ENCODE measurements around the gene TSPAN1. TPM values are rescaled to one million over a fixed set of nuclear protein-coding genes. Genes with fewer than 3 reads are reported as not detected.
"Not testable (repeated sequence)": the region's sequence is repeated elsewhere in the genome, so short reads cannot be mapped to it uniquely, and the experiment has no call there.

The TSPAN1 gene
- total RNA-seq, 1 donor from 2014 or later: 68.9 TPM

DNA sequence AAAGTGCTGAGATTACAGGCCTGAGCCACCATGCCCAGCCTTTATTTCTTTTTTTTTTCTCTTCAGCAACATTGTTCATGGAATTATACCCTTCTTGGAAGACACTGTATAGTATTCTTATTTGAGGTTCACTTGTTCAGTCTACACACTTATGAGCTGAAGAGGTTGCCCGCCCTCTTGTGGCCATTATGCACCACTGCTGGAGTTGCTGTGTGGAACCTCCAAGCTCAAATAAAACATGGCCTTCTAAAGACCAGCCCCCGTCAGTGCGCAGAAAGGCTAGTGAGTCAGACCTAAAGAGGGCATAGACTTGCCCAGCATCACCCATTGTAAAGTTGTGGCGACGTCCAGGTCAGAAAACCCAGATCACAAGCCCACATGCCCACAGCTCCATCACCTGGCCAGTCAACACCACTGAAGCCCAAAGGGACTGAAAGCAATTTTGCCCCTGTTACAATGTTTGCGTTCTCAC lies 48.6 kb downstream of the TSPAN1 start:
- intact Hi-C loops (cut with DNase I): no loop called here
- Histone ChIP-seq H3K36me3 (no peaks in the 10 kb centered on the region), H3K27me3 (ENCODE audit: low read depth) (no peaks in the 10 kb centered on the region), H3K4me1 (no peaks in the 10 kb centered on the region), H3K4me3 (no peak overlapping the region), H3K27ac (no peak overlapping the region), H3K9me3 (no peaks in the 10 kb centered on the region)
- DNase-seq: peak; percentile 69
- TF ChIP-seq, protein P1, sequence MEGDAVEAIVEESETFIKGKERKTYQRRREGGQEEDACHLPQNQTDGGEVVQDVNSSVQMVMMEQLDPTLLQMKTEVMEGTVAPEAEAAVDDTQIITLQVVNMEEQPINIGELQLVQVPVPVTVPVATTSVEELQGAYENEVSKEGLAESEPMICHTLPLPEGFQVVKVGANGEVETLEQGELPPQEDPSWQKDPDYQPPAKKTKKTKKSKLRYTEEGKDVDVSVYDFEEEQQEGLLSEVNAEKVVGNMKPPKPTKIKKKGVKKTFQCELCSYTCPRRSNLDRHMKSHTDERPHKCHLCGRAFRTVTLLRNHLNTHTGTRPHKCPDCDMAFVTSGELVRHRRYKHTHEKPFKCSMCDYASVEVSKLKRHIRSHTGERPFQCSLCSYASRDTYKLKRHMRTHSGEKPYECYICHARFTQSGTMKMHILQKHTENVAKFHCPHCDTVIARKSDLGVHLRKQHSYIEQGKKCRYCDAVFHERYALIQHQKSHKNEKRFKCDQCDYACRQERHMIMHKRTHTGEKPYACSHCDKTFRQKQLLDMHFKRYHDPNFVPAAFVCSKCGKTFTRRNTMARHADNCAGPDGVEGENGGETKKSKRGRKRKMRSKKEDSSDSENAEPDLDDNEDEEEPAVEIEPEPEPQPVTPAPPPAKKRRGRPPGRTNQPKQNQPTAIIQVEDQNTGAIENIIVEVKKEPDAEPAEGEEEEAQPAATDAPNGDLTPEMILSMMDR (IDR thresholded peaks at IDR 0.05): peak; percentile 89
- ATAC-seq: peak; percentile 86 to 94

DNA sequence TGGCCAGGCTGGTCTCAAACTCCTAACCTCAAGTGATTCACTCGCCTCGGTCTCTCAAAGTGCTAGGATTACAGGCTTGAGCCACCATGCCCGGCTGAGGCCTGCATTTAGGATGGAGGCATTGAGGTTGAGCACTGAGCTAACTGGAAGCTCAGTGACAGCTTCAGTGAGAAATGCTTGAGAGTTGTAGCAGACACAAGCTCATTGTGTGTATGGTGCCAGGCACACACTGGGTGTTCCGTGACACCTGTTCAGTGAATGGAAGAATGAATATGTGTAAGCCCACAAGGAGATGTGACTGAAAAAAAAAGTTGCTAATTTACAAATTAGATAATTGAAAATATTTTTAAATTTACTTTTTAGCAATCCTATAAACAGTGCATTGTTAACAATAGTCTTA lies 50.1 kb downstream of the TSPAN1 start:
- H3K27me3 ChIP-seq (ENCODE audit: low read depth): no peaks in the 10 kb centered on the region
- intact Hi-C loops (cut with DNase I): no loop called here
- no peak for DNase-seq
- H3K4me1 ChIP-seq: no peaks in the 10 kb centered on the region
- H3K27ac ChIP-seq: no peak overlapping the region
- H3K36me3 ChIP-seq: no peaks in the 10 kb centered on the region
- no peaks in the 10 kb centered on the region for H3K9me3 ChIP-seq
- ATAC-seq: no peak
- H3K4me3 ChIP-seq: no peak overlapping the region
- TF ChIP-seq, protein P1 (IDR thresholded peaks at IDR 0.05): no peak

DNA sequence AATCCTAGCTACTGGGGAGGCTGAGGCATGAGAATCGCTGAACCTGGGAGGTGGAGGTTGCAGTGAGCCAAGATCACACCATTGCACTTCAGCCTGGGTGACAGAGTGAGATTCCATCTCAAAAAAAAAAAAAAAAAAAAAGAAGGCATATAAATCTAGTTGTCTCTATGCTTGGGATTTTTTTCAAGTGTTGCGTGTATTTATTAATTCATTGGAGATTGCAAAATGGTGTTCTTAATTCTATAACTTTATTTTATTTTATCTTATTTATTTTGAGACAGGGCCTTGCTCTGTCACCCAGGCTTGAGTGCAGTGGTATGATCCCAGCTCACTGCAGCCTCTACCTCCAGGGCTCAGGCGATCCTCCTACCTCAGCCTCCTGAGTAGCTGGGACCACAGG lies 56.3 kb downstream of the TSPAN1 start:
- H3K27ac ChIP-seq; H3K4me3 ChIP-seq; H3K27me3 ChIP-seq (ENCODE audit: low read depth); DNase-seq; H3K4me1 ChIP-seq; intact Hi-C loops (cut with DNase I); H3K9me3 ChIP-seq; H3K36me3 ChIP-seq; ATAC-seq: not testable (repeated sequence)

Other genes starting within 250 kb of the TSPAN1 start
- 39.2 TPM for gene PIK3R3, start 42.5 kb upstream of the TSPAN1 start, total RNA-seq
- not detected for gene P3R3URF, start 1.4 kb downstream of the TSPAN1 start, total RNA-seq
- 59.3 TPM for gene POMGNT1, start 23.3 kb downstream of the TSPAN1 start, total RNA-seq
- gene LURAP1, start 28.2 kb downstream of the TSPAN1 start, total RNA-seq: 3.4 TPM
- 1.7 TPM for gene RAD54L, start 72.7 kb downstream of the TSPAN1 start, total RNA-seq
- 47.6 TPM for gene LRRC41, start 128.5 kb downstream of the TSPAN1 start, total RNA-seq
- gene UQCRH, start 128.6 kb downstream of the TSPAN1 start, total RNA-seq: 157 TPM
- gene NSUN4, start 165.7 kb downstream of the TSPAN1 start, total RNA-seq: 26.9 TPM
- 32.4 TPM for gene FAAH, start 219.2 kb downstream of the TSPAN1 start, total RNA-seq

Data from lower lobe of right lung (tissue), 2 donors.